HG03064 (cell line): ENCODE data around the gene XYLT1.
"Not testable (repeated sequence)": the region's sequence is repeated elsewhere in the genome, so short reads cannot be mapped to it uniquely, and the experiment has no call there.

Experiments
- ATAC-seq: cut with Tn5 transposase; IDR thresholded peaks from one replicate; pipeline ENCODE4 v1.9.1; 2021; ENCODE audit warnings: low read depth; ENCODE audit not compliant: unreplicated experiment

XYLT1 gene

DNA sequence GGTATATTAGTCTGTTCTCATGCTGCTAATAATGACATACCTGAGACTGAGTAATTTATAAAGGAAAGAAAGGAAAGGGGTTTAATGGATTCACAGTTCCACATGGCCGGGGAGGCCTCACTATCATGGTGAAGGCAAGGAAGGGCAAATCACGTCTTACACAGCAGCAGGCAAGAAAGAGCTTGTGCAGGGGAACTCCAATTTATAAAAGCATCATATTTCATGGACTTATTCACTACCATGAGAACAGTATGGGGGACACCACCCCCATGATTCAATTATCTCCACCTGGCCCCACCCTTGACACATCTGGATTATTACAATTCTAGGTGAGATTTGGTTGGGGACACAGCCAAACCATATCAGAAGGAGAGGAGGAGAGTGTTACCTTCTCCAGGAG, 17.7 kb upstream of the XYLT1 start:
- ATAC-seq, result no peak

DNA sequence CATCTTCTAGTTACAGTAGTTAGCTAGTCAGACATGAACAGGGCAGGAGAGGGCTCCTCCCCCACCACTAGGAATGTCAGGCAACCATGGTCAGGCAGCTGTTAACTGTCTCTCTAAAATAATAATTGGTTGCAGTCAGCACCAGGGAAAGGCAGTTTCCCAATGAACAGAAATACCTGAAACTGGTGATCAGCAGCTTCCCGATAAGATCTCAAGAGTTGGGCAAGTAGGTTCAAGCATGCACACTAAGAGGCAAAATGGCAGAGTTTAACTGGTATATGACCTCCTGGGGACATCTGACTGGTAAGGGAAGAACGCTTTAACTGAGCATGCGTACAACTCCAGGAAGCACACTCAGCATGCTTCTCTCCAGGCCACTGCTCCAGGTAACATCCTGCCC, 12.6 kb upstream of the XYLT1 start:
- ATAC-seq, result no peak

DNA sequence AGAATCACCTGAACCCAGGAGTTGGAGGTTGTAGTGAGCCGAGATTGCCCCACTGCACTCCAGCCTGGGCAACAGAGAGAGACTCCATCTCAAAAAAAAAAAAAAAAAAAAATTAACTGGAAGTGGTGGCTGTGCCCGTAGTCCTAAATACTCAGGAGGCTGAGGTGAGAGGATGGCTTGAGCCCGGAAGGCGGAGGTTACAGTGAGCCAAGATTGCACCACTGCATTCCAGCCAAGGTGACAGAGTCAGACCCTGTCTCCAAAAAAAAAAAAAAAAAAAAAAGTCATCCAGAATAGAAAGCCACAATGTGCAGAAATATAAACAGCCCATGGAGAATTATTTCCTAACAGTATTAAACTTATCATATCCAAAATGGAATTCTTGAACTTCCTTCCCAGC, 11.6 kb upstream of the XYLT1 start:
- ATAC-seq, result not testable (repeated sequence)

DNA sequence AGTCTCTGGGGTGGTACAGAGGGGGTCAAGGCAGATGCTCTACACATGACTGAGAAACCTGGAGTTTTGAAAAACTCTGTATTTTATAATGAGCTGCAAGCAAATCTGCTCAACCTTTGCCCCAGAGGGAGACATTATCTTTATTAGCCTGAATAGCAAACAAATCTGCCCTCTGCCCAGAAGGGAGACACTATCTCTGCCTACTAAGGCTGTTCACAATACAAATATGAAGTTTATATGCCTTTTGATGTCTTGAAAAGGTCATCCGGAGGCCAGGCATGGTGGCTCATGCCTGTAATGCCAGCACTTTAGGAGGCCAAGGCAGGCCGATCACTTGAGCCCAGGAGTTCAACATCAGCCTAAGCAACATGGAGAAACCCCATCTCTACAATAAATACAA, 11.0 kb upstream of the XYLT1 start:
- ATAC-seq, result no peak

GRCh38 chr16:17477260-17477545, 6.4 kb upstream of the XYLT1 start:
- not testable (repeated sequence) for ATAC-seq

DNA sequence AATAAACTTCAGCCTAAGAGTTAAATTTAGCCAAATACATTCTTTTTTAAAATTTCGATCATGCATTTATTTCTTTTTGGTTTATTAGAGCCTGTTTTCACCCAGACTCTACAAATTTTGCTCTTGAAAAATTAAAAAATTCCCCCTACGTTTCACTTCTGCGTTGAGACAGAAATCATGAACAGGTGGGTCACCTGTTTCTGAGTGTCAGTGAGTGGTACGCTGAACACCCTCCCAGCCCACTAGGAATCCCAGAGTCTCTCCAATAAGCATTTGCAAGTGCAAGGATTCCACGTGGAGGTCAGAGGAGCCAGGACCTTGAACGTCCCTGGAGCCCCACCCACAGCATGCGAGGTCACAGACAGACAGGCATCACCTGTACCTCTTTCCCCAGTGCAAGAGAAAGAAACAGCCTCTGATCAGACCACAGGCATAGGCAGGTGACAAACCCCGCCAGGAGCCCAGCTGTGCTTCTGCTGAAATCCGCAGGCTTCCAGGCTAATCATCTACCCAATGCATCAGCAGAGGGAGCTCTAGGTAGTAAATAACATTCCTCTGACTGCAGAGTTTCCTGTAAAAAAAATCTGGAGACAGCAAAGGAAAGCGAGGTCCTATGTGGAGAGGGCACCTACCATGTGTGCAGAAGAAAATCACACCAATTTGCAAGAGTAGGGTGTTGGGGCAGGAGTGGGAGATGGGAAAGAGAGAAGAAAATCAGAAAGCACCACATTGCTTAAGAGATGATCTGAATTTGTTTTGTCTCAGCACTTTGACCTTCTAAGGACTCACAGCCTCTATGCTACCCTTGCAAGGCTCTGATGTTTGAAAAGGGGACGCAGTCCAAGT, 5.9 kb upstream of the XYLT1 start:
- ATAC-seq, result no peak

DNA sequence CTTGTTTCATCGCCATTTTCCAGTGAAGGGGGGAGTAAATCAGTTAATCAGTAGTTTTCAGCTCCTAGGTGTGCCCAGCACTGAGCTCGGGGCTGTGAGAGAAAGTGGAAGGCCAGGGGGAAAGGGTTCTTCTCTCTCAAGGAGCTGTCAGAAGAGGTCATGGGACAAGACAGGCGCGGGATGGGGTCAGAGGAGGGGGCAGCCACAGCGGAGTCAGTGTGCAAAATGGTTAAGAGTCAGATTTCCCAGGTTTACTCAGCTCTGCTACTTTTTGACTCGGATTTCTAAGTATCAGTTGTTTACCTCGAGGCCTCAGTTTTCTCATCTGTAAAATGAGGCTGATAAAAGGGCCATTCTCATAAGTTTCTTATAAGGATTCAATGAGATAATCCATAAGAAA, 4.3 kb upstream of the XYLT1 start:
- no peak for ATAC-seq

- ATAC-seq, result no peak
Measured at GRCh38 chr16:17474572-17474971, 3.8 kb upstream of the XYLT1 start.

DNA sequence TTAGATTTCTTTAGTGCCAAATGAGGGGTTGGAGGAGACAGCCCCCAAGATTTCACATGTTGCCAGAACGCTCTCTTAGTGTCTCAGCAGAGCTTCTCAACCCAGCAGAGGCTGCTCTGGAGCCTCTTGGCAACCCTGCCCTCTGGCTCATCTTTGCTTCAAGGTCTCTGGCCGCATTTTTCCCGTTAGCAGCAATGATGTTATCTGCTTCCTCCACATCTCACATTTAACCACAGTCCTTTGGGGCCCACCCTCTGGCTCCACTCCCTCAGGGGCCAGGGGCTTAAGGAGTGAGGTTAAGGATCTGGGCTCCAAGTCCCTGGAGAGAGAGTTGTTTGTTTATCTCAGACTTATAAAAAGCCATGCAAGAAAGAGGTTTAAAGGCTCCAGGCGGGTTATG, 3.3 kb upstream of the XYLT1 start:
- no peak for ATAC-seq

- no peak for ATAC-seq
Measured at GRCh38 chr16:17471719-17472461, 1.1 kb upstream of the XYLT1 start.

GRCh38 chr16:17470182-17470907, 415 bp downstream of the XYLT1 start:
- no peak for ATAC-seq

GRCh38 chr16:17469741-17470181, 999 bp downstream of the XYLT1 start:
- ATAC-seq, result no peak

DNA sequence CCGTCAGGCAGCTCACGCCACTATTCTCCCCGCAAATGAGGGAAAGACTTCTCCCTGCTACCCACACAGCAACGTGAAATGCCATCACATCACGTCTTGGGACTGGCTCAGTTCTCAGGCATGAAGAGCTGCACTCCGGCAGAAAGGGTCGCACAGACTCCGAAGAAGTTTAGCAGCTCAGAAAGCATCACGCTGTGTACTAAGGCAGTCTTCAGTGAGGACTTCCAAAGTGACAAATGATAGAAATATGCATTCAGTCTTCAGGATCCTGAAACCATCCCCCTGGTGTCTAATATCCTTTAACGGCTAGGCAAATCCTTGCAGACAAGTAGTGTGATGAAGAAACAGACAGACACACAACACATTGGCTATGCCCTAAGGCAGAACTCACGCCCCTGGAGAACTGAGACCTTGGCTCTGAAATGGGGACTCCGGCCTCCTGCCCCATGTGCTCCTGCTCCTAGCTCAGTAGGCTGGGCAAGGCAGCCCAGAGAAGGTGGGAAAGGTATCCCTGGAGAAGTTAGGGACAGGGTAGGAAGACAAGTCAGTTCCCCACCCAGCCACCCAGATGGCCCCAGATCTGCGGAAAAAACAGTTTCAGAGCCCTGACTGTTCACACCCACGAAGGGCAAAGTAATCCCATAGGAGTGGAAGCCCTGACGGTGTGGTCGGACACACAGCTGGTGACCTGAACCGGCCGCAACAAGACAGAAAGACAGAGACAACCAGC, 1.6 kb downstream of the XYLT1 start:
- ATAC-seq, result no peak

GRCh38 chr16:17468611-17469010, 2.1 kb downstream of the XYLT1 start:
- ATAC-seq, result no peak

DNA sequence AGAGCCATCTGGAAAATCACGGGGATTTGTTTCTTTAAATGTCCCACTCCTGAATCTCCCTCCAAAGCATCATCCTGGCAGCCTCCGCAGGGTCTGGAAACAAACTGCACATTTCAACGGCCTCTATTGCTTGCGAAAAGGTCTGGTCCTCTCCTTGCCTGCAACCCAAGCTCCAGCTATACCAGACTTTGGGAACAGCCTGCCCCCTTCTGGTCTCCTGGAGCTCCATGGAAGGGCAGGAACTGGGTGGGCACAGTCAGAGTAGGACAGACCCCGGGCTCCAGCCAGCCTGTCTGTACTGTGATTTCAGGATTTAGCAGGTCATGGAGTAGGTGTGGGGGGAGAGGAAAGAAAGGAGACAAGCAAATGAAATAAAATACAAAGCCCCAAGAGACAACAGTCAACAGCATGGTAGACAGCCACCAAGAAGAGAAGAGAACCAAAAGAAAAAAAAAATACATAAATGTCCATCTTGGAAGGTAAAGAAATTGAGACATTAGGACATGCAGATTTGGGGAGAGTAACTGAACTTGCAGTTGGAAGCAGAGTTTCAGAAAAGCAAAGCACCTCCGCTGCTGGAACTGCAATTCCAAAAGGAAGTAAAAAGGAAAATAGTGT, 2.7 kb downstream of the XYLT1 start:
- no peak for ATAC-seq

GRCh38 chr16:17466876-17467275, 3.9 kb downstream of the XYLT1 start:
- ATAC-seq, result no peak

DNA sequence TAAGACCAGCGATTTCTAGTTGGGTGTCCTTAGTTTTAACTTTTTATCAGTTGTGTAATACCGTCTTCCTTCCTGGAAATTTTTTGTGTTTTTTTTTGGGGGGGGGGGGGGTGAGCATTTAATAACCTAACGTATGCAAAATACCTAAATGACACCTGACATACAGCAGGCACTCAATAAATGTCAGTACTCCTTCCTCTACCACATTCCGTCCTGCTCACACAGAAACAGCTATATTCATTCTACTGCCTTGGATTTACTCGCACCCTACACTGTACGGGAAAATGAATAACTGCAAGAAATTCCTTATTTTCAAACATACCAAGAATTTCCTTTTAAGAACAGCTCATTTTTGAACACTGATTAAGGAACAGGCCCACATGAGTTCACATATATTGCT, 5.3 kb downstream of the XYLT1 start:
- no peak for ATAC-seq

DNA sequence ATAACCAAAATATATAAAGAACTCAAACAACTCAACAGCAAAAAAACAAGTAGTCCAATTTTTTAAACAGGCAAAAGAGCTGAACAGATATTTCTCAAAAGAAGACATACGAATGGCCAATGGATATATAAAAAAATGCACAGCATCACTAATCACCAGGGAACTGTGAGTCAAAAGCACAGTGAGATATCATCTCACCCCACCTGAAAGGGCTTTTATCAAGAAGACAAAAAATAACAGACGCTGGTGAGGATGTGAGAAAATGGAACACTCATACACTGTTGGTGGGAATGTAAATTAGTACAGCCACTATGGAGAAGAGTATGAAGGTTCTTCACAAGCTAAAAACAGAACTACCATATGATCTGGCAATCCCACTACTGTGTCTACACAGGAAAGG, 7.4 kb downstream of the XYLT1 start:
- no peak for ATAC-seq

GRCh38 chr16:17461951-17462729, 8.6 kb downstream of the XYLT1 start:
- ATAC-seq, result no peak

GRCh38 chr16:17460890-17461289, 9.9 kb downstream of the XYLT1 start:
- no peak for ATAC-seq
